Right lobe of liver (tissue), 6 donors: ENCODE results near the gene NCKAP1. TPM values are rescaled to one million over a fixed set of nuclear protein-coding genes. Genes with fewer than 3 reads are reported as not detected.

Source experiments
- ATAC-seq, 4 donors: fragments of 200-7000 bp; cut with Tn5 transposase; one replicate each; pipeline ENCODE4 v1.9.1; 2020; ENCODE audit warnings: mild to moderate bottlenecking in 4 of 4, moderate library complexity in 4 of 4
- DNase-seq, 3 donors: peaks; one replicate each; pipeline ENCODE4 v3.0.0-alpha.2; 2020
- H3K27ac ChIP-seq, 3 donors: fragments of 200-600 bp; one replicate each; pipeline ENCODE4 v1.8.0; 2022
- H3K27me3 ChIP-seq, 2 donors: fragments of 200-600 bp; one replicate each; pipeline ENCODE4 v1.8.0; 2022
- H3K36me3 ChIP-seq, 4 donors: fragments of 200-600 bp; sonication (generic) in 1 of 4; one replicate each; pipeline versions ENCODE4 v1.5.1 to v1.8.0; 2017 to 2022; ENCODE audit warnings: control low read depth in 1 of 4
- H3K4me1 ChIP-seq, 4 donors: fragments of 200-600 bp; sonication (generic) in 1 of 4; one replicate each; pipeline versions ENCODE4 v1.5.1 to v1.8.0; 2017 to 2022; ENCODE audit warnings: control low read depth in 1 of 4
- H3K4me3 ChIP-seq, 3 donors: fragments of 200-600 bp; one replicate each; pipeline ENCODE4 v1.8.0; 2022
- H3K9me3 ChIP-seq, 4 donors: fragments of 200-600 bp; sonication (generic) in 1 of 4; one replicate each; pipeline versions ENCODE4 v1.5.1 to v1.8.0; 2017 to 2022; ENCODE audit warnings: control low read depth in 1 of 4
- POLR2A ChIP-seq: fragments of 450-650 bp; IDR thresholded peaks from one replicate; pipeline ENCODE4 v1.6.1; 2017; ENCODE audit warnings: antibody characterized with exemption, mild to moderate bottlenecking
- WGBS: methylation state at CpG from one replicate; pipeline ENCODE4 v1.1.6; 2018; ENCODE audit warnings: low coverage, low lambda C conversion rate; ENCODE audit not compliant: insufficient coverage; ENCODE audit errors: missing lambda C conversion rate; 5-methylcytosine and 5-hydroxymethylcytosine counted together
- intact Hi-C, 2 donors: fragments of 100-400 bp; cut with DNase I; formaldehyde crosslinking; loops; one replicate each; pipeline versions ENCODE4 v1.11.2 to v1.14.1; 2022
- total RNA-seq, 6 experiments: library from RNA; depleted of rRNA in 2 of 6; stranded (reverse); fragments of >200 nt in 2 of 6; fragmentation: NEBNext Ultra II Directional in 3 of 6; extraction: Animal tissue kit (Norgen Biotek cat#: 25700) in 3 of 6; gene quantifications; one replicate each; pipeline versions ENCODE4 v1.1.0 to v1.2.4, GENCODE V29; 2016 to 2023
- TF ChIP-seq, protein P1 (sequence below), 4 donors: fragments of 200-600 bp in 3 of 4; fragments of 450-650 bp in 1 of 4; IDR thresholded peaks; one replicate each; pipeline versions ENCODE4 v1.5.1 to v1.8.0; 2016 to 2022; ENCODE audit warnings: antibody characterized with exemption in 4 of 4, mild to moderate bottlenecking in 2 of 4
- donor health status: DM: no; HTN: yes; CAD: no.
- donor health status: DM: no; HTN: no; CAD: no.
- donor health status: DM: no; HTN: no; CAD: no.
- donor health status: DM: no; HTN: yes; CAD: no.
- donor health status: DM: no; HTN: yes; CAD: no.

NCKAP1 gene
- total RNA-seq, 6 experiments from 2014 or later = 31.9 to 50.3 (median 43.3) TPM

DNA sequence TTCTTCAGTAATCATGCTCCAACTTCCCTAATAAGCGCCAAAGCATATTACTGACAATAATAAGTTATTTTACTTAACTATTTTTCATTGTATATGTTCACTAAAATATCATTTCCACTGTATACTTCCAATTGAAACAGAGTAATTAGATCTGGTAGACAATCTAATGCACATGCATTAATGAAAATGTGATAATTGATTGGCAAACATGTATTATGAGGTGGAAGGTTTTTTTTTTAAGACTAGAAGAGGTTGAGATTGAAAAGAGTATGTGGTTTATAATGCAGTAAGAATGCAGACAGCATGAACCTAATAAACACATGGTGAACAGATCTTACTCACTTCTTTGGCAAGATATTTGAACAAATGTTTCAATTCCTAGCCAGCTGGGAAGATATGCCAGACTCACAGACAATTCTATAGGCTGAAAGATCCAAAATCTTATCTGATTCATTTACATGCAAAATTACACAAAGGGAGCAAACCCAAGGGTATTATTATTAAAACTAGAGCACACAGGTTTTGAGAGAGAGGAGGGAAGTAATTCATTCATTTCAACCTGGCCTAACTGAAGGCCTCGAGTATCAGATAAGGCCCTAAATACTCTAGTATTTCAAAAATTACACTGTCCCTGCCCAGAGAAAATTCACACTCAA is 2.8 kb downstream of the NCKAP1 start:
- Histone ChIP-seq H3K27me3 (no peaks in the 10 kb centered on the region), H3K27ac (peak overlapping the region in 1 of 3 donors; percentile 25), H3K4me1 (peaks cover 0 to 41% (median 8%) of the 10 kb centered on the region in 4 donors), H3K36me3 (no peaks in the 10 kb centered on the region), H3K9me3 (no peaks in the 10 kb centered on the region), H3K4me3 (no peak overlapping the region)
- WGBS = 43% methylated on average over 2 of the region's 2 CpGs
- DNase-seq (no peak), ATAC-seq (no peak)
- TF ChIP-seq, protein P1, sequence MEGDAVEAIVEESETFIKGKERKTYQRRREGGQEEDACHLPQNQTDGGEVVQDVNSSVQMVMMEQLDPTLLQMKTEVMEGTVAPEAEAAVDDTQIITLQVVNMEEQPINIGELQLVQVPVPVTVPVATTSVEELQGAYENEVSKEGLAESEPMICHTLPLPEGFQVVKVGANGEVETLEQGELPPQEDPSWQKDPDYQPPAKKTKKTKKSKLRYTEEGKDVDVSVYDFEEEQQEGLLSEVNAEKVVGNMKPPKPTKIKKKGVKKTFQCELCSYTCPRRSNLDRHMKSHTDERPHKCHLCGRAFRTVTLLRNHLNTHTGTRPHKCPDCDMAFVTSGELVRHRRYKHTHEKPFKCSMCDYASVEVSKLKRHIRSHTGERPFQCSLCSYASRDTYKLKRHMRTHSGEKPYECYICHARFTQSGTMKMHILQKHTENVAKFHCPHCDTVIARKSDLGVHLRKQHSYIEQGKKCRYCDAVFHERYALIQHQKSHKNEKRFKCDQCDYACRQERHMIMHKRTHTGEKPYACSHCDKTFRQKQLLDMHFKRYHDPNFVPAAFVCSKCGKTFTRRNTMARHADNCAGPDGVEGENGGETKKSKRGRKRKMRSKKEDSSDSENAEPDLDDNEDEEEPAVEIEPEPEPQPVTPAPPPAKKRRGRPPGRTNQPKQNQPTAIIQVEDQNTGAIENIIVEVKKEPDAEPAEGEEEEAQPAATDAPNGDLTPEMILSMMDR (IDR thresholded peaks at IDR 0.05) = no peak
- TF ChIP-seq POLR2A = no peak
- intact Hi-C loops = no loop called here

DNA sequence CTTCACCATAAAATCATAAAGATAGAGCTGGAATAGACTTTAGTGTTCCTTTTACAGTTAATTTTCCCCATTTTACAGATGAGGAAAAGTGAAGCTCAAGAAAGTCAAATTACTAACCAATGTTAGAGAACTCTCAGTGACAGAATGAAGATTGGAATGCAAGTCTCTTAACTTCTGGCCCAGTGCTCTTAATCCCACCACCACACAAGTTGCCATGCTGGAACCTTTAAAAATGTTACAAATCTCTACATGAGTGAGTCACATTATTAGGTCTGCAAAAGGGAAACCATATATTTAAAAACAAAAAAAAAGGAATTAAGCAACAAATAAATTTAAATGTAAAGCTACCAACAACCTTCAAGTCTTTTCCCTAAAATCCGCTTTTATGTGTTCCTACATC is 3.5 kb downstream of the NCKAP1 start:
- intact Hi-C loops = no loop called here
- no peak for TF ChIP-seq POLR2A
- TF ChIP-seq, protein P1 (IDR thresholded peaks at IDR 0.05) = no peak
- no peaks in the 10 kb centered on the region for H3K27me3 ChIP-seq
- peaks cover 0 to 41% (median 8%) of the 10 kb centered on the region in 4 donors for H3K4me1 ChIP-seq
- no peak overlapping the region for H3K4me3 ChIP-seq
- 94% methylated on average over 1 of the region's 1 CpG for WGBS
- DNase-seq (no peak), ATAC-seq (no peak)
- H3K36me3 ChIP-seq = no peaks in the 10 kb centered on the region
- no peak overlapping the region for H3K27ac ChIP-seq
- no peaks in the 10 kb centered on the region for H3K9me3 ChIP-seq

DNA sequence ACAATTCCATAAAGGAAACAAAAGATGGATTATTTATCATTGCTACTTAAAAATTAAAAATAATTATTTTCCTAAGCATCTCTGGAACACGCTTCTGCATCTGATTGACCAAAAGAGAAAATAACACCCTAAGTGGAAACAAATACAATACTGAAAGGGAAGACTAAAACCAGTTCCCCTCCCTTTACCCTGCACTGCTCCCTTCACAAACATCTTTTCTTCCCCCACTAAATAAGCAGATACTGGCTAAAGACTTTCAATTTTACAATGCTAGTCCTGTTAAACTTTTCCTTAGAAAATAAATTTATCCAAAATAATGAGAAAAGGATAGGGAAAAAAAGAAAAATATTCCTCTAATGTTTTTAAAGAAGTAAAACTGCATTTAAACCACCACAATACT is 4.3 kb downstream of the NCKAP1 start:
- Histone ChIP-seq H3K36me3 (no peaks in the 10 kb centered on the region), H3K4me3 (no peak overlapping the region), H3K9me3 (no peaks in the 10 kb centered on the region), H3K4me1 (peaks cover 0 to 41% (median 8%) of the 10 kb centered on the region in 4 donors), H3K27ac (no peak overlapping the region), H3K27me3 (no peaks in the 10 kb centered on the region)
- TF ChIP-seq, protein P1 (IDR thresholded peaks at IDR 0.05) = no peak
- no peak for TF ChIP-seq POLR2A
- DNase-seq (no peak), ATAC-seq (no peak)
- 59% methylated on average over 1 of the region's 1 CpG for WGBS
- intact Hi-C loops = no loop called here

DNA sequence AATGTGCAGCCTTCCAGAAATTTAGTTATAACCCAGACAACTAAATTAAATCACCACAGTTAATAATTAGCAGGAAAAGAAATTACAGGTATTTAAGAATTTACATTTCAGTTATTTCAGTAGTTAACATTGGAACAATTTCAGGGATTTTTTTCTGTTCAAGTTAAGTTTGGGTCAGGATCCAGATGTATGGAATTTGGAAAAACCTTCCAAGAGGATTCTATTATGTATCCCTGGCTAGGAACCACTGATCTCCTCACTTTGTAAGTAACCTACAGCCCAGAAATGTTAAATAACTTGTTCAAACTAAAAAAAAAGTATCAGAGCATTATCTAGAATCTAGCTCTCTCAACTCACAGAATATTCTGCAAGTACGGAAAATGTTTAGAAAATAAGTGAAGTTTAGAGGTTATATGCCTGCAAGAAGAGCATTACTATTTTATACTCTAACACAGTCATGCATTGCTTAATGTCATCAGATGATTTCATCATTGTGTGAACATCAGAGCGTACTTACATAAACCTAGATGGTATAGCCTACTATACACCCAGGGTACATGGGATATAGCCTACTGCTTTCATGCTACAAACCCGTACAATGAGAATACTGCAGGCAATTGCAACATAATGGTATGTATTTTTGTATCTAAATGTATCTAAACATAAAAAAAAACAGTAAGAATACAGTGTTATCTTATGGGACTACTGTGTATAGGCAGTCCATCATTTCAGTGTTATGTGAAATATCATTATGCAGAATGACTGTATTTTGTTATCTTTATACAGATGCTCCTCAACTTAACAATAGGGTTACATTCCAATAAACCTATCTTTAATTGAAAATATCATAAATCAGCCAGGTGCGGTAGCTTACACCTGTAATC is 6.1 kb downstream of the NCKAP1 start:
- Histone ChIP-seq H3K4me1 (peaks cover 0 to 41% (median 8%) of the 10 kb centered on the region in 4 donors), H3K27ac (no peak overlapping the region), H3K36me3 (no peaks in the 10 kb centered on the region), H3K9me3 (no peaks in the 10 kb centered on the region), H3K27me3 (no peaks in the 10 kb centered on the region), H3K4me3 (no peak overlapping the region)
- TF ChIP-seq POLR2A = no peak
- TF ChIP-seq, protein P1 (IDR thresholded peaks at IDR 0.05) = no peak
- 81% methylated on average over 4 of the region's 4 CpGs for WGBS
- DNase-seq (no peak), ATAC-seq (peak in 3 of 4 donors; percentile 36 to 53 (median 41))
- intact Hi-C loops = no loop called here
